ELR (cell line): ENCODE results near the gene HDAC4.

ENCODE experiments used
- DNase-seq: peaks from one replicate; pipeline ENCODE4 v3.0.0-alpha.2; 2015; ENCODE audit warnings: low read depth

HDAC4 gene

GRCh38 chr2:239383759-239384156, 17.1 kb downstream of the HDAC4 start:
- DNase-seq = no peak

- no peak for DNase-seq
Measured at GRCh38 chr2:239383036-239383758, 17.6 kb downstream of the HDAC4 start.

GRCh38 chr2:239382384-239382880, 18.4 kb downstream of the HDAC4 start:
- DNase-seq = no peak

GRCh38 chr2:239381709-239382134, 19.1 kb downstream of the HDAC4 start:
- no peak for DNase-seq

- DNase-seq = no peak
Measured at GRCh38 chr2:239380831-239381708, 19.8 kb downstream of the HDAC4 start.

- DNase-seq = no peak
Measured at GRCh38 chr2:239379641-239380170, 21.1 kb downstream of the HDAC4 start.

- DNase-seq = no peak
Measured at GRCh38 chr2:239378918-239379640, 21.7 kb downstream of the HDAC4 start.

GRCh38 chr2:239378021-239378917, 22.6 kb downstream of the HDAC4 start:
- no peak for DNase-seq

- DNase-seq = no peak
Measured at GRCh38 chr2:239377591-239377990, 23.2 kb downstream of the HDAC4 start.

- DNase-seq = no peak
Measured at GRCh38 chr2:239376942-239377531, 23.8 kb downstream of the HDAC4 start.

GRCh38 chr2:239376351-239376750, 24.5 kb downstream of the HDAC4 start:
- DNase-seq = no peak

- no peak for DNase-seq
Measured at GRCh38 chr2:239375278-239376061, 25.4 kb downstream of the HDAC4 start.

- DNase-seq = no peak
Measured at GRCh38 chr2:239374896-239375277, 25.9 kb downstream of the HDAC4 start.

- DNase-seq = no peak
Measured at GRCh38 chr2:239372835-239373234, 28.0 kb downstream of the HDAC4 start.

- no peak for DNase-seq
Measured at GRCh38 chr2:239371726-239372686, 28.8 kb downstream of the HDAC4 start.

- DNase-seq = no peak
Measured at GRCh38 chr2:239370876-239371725, 29.7 kb downstream of the HDAC4 start.

GRCh38 chr2:239370403-239370802, 30.4 kb downstream of the HDAC4 start:
- DNase-seq = no peak
